ENCODE measurements around the gene IL17A.
A peak's percentile ranks its signal among the peaks of the same experiment; 100 is the strongest.
"Not testable (repeated sequence)": the region's sequence is repeated elsewhere in the genome, so short reads cannot be mapped to it uniquely, and the experiment has no call there.

Gene IL17A

DNA sequence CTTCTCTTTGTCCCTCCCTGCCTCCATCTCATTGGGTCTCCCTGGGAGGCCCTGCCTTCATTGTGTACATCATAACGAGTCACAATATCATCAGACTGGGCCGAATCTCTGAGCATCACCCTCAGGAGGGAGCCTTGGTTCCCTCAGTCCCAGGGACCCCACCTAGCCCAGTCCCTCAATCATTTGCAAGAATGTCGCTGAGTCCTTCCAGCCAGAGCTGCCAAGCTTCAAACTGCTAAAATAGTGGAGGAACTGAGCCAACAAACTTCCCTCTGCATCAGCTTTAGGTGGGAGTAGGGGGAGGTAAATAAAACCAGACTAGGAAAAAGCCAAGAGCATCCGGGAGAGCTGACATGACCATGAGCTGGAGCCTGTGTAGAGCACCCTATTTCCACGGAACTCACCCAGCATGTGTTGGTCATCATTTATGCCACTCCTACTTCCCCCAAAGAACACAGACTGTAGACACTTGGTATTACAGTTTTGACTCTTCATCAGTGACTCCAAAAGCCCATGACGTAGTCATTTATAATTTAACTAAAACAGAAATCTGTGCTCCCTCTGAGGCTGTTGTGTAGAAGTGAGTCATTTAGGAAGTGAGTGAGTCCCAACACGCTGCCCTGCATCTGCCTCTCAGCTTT, 28.8 kb upstream of the IL17A start:
- H3K4me1 Mint-ChIP-seq: peaks cover 50% of the 10 kb centered on the region
- peaks cover 12% of the 10 kb centered on the region for H3K27me3 Mint-ChIP-seq
- H3K4me3 Mint-ChIP-seq: peak overlapping the region; percentile 49
- peaks cover 1% of the 10 kb centered on the region for H3K36me3 Mint-ChIP-seq
- H3K27ac Mint-ChIP-seq: peak overlapping the region; percentile 96
- H3K9me3 Mint-ChIP-seq: no peaks in the 10 kb centered on the region

DNA sequence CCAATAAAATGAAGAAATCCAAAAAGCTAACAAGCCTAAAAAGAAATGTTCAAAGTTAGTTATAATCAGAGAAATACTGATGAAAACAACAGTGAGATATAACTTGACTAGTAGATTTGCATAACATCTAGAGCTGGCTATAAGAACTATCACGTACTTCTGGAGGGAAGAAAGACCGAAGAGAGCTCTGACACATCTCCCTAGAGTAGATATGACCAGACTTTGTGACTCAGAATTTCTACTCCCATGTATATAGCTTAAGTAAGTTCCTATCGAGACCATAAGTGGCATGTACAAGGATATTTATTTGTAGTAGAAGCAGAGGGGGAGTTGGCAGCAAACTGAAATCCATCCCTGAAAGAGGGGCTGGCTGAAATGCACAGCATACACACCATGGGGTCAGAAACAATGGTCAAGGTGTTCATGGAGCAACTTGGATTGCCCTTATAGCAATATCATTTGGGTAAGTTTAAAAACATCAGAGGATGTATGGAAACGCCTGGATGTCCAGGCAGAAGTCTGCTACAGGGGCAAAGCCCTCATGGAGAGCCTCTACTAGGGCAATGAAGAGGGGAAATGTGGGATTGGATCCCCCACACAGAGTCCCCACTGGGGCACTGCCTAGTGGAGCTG, 25.6 kb upstream of the IL17A start:
- H3K9me3 Mint-ChIP-seq: no peaks in the 10 kb centered on the region
- peak overlapping the region; percentile 77 for H3K4me3 Mint-ChIP-seq
- peak overlapping the region; percentile 96 for H3K27ac Mint-ChIP-seq
- peaks cover 8% of the 10 kb centered on the region for H3K27me3 Mint-ChIP-seq
- H3K4me1 Mint-ChIP-seq: peaks cover 56% of the 10 kb centered on the region
- peaks cover 1% of the 10 kb centered on the region for H3K36me3 Mint-ChIP-seq

DNA sequence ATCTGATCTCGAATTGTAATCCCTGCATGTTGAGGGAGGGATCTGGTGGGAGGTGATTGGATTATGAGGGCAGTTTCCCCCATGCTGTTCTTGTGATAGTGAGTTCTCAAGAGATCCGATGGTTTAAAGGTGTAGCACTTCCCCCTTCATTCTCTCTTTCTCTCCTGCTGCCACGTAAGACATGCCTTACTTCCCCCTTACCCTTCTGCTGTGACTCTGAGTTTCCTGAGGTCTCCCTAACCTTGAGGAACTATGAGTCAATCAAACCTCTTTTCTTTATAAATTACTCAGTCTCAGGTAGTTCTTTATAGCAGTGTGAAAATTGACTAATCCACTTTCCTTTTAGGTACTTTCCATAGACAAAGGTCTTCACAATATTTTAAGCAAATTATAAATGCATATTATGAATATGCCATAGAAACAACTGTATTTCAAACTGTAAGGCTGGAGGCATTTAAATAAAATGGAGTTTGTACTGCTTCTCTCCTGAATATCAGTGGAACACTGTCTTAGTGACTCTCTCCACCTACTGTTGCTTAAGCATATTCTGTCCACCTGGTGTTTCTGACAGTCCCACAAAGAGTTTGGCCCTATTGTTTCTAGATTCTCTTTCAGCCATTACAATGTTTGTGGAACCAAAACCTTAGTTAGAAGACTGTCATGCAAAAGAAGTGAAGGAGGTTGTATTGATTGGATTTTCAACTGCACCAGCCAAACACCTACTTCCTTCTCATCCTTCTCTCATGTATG, 24.3 kb upstream of the IL17A start:
- peak overlapping the region; percentile 77 for H3K4me3 Mint-ChIP-seq
- H3K4me1 Mint-ChIP-seq: peaks cover 52% of the 10 kb centered on the region
- H3K27ac Mint-ChIP-seq: peak overlapping the region; percentile 96
- H3K36me3 Mint-ChIP-seq: peaks cover 1% of the 10 kb centered on the region
- H3K27me3 Mint-ChIP-seq: peaks cover 5% of the 10 kb centered on the region
- no peaks in the 10 kb centered on the region for H3K9me3 Mint-ChIP-seq

- no peaks in the 10 kb centered on the region for H3K9me3 Mint-ChIP-seq
- peak overlapping the region; percentile 96 for H3K27ac Mint-ChIP-seq
- H3K27me3 Mint-ChIP-seq: peaks cover 5% of the 10 kb centered on the region
- peaks cover 40% of the 10 kb centered on the region for H3K4me1 Mint-ChIP-seq
- peak overlapping the region; percentile 77 for H3K4me3 Mint-ChIP-seq
- H3K36me3 Mint-ChIP-seq: peaks cover 1% of the 10 kb centered on the region
Observed at GRCh38 chr6:52162940-52163908, 23.0 kb upstream of the IL17A start.

GRCh38 chr6:52164319-52165094, 21.7 kb upstream of the IL17A start:
- H3K36me3 Mint-ChIP-seq: peaks cover 4% of the 10 kb centered on the region
- H3K9me3 Mint-ChIP-seq: no peaks in the 10 kb centered on the region
- H3K27ac Mint-ChIP-seq: no peak overlapping the region
- no peak overlapping the region for H3K4me3 Mint-ChIP-seq
- H3K4me1 Mint-ChIP-seq: peaks cover 35% of the 10 kb centered on the region
- peaks cover 10% of the 10 kb centered on the region for H3K27me3 Mint-ChIP-seq

DNA sequence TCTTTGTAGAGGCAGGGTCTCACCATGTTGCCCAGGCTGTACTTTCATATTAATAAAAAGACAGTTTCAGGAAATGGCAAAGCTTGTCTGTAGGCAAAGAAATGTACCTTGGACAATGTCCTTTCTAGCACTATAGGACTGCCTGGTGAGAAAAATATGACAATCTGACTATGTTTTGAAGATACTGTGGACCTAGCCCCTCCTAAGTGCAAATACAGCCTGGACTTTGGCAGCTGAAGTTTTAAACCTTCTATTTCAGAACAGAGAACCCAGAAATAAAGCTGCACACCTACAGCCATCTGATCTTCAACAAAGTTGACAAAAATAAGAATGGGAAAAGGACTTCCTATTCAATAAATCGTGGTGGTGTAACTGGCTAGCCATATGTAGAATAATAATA, 18.9 kb upstream of the IL17A start:
- Mint-ChIP-seq H3K4me3 (no peak overlapping the region), H3K4me1 (peaks cover 10% of the 10 kb centered on the region), H3K27me3 (peaks cover 13% of the 10 kb centered on the region), H3K27ac (no peak overlapping the region), H3K36me3 (peaks cover 2% of the 10 kb centered on the region), H3K9me3 (no peaks in the 10 kb centered on the region)

DNA sequence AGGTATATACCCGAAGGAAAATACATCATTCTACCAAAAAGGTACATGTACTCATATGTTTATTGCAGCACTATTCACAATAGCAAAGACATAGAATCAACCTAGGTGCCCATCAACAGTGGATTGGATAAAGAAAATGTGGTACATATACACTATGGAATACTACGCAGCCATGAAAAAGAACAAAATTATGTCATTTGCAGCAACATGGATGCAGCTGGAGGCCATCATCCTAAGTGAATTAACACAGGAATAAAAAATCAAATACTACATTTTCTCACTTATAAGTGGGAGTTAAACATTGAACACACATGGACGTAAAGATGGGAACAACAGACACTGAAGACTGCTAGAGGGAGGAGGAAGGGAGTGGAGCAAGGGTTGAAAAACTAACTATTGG, 17.8 kb upstream of the IL17A start:
- peaks cover 13% of the 10 kb centered on the region for H3K27me3 Mint-ChIP-seq
- H3K4me3 Mint-ChIP-seq, H3K36me3 Mint-ChIP-seq, H3K4me1 Mint-ChIP-seq, H3K27ac Mint-ChIP-seq, H3K9me3 Mint-ChIP-seq: not testable (repeated sequence)

DNA sequence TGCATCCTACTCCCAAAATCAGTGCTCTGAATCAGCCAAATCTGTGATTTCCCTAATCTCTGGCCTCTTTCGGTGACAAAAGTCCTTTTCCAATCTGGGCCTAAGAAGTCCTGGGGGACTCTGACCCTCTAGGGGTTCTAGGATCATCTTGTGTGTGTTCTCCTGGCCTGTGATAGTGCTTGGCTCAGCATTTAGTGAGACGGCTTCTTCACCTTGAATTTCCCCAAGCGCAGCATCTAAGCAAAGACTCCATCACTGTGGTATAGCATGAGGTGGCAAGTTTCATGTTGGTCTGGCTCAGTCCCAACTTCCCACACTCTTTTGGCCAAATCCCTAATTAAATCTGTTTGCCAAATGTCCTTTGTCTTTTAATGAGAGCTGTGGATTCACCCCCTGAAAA, 12.1 kb upstream of the IL17A start:
- Mint-ChIP-seq H3K4me3 (no peak overlapping the region), H3K27me3 (peaks cover 5% of the 10 kb centered on the region), H3K36me3 (no peaks in the 10 kb centered on the region), H3K4me1 (no peaks in the 10 kb centered on the region), H3K9me3 (no peaks in the 10 kb centered on the region), H3K27ac (no peak overlapping the region)

DNA sequence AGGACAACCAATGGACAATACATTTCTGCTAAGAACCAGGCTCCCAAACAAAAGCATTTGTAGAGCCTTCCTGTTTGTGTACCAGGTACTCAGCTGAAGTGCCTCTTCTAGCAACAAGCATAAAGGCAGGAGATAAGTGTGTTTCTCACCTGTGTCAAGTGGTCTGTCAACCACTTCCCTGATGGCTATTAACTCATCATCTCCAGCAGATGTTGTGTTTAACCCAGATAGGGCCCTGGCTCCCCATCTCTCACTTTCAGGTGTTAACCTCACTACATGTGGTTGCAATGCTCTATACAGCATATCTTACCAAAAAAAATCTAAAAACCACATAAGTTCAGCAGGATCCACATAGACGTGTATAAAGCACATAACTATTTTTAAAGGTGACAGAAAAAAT, 9.6 kb upstream of the IL17A start:
- H3K4me3 Mint-ChIP-seq: no peak overlapping the region
- no peaks in the 10 kb centered on the region for H3K36me3 Mint-ChIP-seq
- no peaks in the 10 kb centered on the region for H3K9me3 Mint-ChIP-seq
- H3K27me3 Mint-ChIP-seq: peaks cover 2% of the 10 kb centered on the region
- no peak overlapping the region for H3K27ac Mint-ChIP-seq
- no peaks in the 10 kb centered on the region for H3K4me1 Mint-ChIP-seq

DNA sequence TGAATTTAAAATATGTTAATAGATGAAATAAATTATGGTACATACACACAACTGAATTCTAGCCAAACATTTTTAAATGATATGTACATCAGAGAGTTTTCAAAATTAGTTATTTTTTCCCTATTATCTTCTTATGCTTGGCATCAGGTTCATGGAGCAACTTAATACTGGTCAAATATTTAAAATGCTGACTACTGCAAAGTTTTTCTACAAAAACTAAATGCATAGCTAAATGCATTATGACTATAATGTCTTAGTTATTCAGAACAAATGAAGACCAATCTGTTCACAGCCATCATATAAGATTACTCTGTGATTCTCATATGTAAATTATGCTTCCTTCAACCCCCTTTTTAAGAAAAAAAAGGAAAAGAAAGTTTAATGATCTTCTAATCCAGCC, 8.2 kb upstream of the IL17A start:
- peaks cover 3% of the 10 kb centered on the region for H3K27me3 Mint-ChIP-seq
- no peak overlapping the region for H3K27ac Mint-ChIP-seq
- H3K4me1 Mint-ChIP-seq: no peaks in the 10 kb centered on the region
- no peak overlapping the region for H3K4me3 Mint-ChIP-seq
- no peaks in the 10 kb centered on the region for H3K9me3 Mint-ChIP-seq
- H3K36me3 Mint-ChIP-seq: no peaks in the 10 kb centered on the region

- Mint-ChIP-seq H3K27me3 (peaks cover 9% of the 10 kb centered on the region), H3K27ac (no peak overlapping the region), H3K4me3 (no peak overlapping the region), H3K4me1 (no peaks in the 10 kb centered on the region), H3K36me3 (no peaks in the 10 kb centered on the region), H3K9me3 (no peaks in the 10 kb centered on the region)
Observed at GRCh38 chr6:52180787-52181558, 5.2 kb upstream of the IL17A start.

DNA sequence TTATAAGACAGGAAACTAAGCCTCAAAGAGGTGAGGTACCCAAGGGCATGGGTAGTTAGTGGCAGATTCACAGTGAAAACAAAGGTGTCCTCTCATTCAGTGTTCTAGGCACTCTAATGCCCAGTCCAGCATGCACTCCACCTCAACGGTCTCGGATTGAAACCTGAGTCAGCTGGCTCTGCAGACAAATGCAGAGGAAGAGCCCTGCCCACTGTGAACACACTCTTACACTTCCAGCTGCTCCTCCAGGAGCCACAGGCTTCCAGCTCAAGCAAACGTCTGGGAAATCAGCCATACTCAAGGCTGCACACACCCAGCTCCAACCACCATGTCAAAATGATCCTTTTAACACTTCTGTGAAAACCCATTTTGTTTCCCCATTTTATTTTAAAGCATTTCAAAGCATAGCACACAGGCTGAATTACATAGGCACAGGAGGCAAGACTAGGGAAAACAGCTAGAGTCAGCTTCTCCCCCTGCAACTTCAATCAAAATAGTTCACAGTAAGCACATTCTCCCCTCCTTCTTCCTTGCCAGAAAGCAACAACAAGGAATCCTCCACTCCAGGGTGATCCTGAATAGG, 3.0 kb upstream of the IL17A start:
- Mint-ChIP-seq H3K36me3 (no peaks in the 10 kb centered on the region), H3K27ac (no peak overlapping the region), H3K9me3 (no peaks in the 10 kb centered on the region), H3K4me3 (no peak overlapping the region), H3K27me3 (peaks cover 17% of the 10 kb centered on the region), H3K4me1 (no peaks in the 10 kb centered on the region)

DNA sequence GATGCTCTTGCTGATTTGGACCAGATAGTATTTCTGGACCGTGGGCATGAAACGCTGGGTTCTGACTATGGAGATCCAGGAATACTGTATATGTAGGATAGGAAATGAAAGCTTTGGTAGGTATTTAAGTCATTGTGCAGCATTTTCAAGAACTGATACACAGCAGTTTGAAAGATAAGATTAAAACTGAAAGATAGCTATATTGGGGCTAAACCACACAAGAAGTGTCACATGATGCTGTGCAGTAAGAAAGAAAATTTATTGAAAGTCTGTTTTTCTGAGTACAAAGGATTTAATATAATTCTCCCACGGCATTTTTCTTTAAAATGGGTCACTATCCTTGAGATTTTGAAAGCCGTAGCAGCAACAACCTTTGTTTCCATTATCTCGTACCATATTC, 305 bp downstream of the IL17A start:
- Mint-ChIP-seq H3K4me3 (no peak overlapping the region), H3K27ac (no peak overlapping the region), H3K27me3 (peaks cover 17% of the 10 kb centered on the region), H3K9me3 (no peaks in the 10 kb centered on the region), H3K4me1 (no peaks in the 10 kb centered on the region), H3K36me3 (no peaks in the 10 kb centered on the region)

- H3K4me3 Mint-ChIP-seq: no peak overlapping the region
- H3K27me3 Mint-ChIP-seq: peaks cover 17% of the 10 kb centered on the region
- H3K9me3 Mint-ChIP-seq: no peaks in the 10 kb centered on the region
- no peaks in the 10 kb centered on the region for H3K4me1 Mint-ChIP-seq
- no peak overlapping the region for H3K27ac Mint-ChIP-seq
- H3K36me3 Mint-ChIP-seq: no peaks in the 10 kb centered on the region
Observed at GRCh38 chr6:52187098-52187497, 923 bp downstream of the IL17A start.
